ENCODE measurements around the gene ABI3BP. TPM values are rescaled to one million over a fixed set of nuclear protein-coding genes. Genes with fewer than 3 reads are reported as not detected.

ABI3BP gene
- total RNA-seq, 4 donors from 2014 or later: 18.2 to 77.0 (median 29.4) TPM

GRCh38 chr3:100813828-100814227 is 179.4 kb downstream of the ABI3BP start:
- no peak overlapping the region for H3K27ac ChIP-seq
- no peaks in the 10 kb centered on the region for H3K36me3 ChIP-seq
- DNase-seq: no peak
- H3K4me1 ChIP-seq: no peaks in the 10 kb centered on the region
- TF ChIP-seq CTCF (IDR thresholded peaks at IDR 0.05): no peak
- no peak for TF ChIP-seq POLR2A (IDR thresholded peaks at IDR 0.05)
- no peaks in the 10 kb centered on the region for H3K9me3 ChIP-seq
- H3K4me3 ChIP-seq: no peak overlapping the region
- no peaks in the 10 kb centered on the region for H3K27me3 ChIP-seq

GRCh38 chr3:100811779-100812507 is 181.3 kb downstream of the ABI3BP start:
- no peak overlapping the region for H3K4me3 ChIP-seq

GRCh38 chr3:100810671-100811070 is 182.6 kb downstream of the ABI3BP start:
- no peaks in the 10 kb centered on the region for H3K36me3 ChIP-seq
- no peaks in the 10 kb centered on the region for H3K9me3 ChIP-seq
- no peak overlapping the region for H3K4me3 ChIP-seq
- H3K27ac ChIP-seq: no peak overlapping the region
- no peak for DNase-seq
- no peaks in the 10 kb centered on the region for H3K27me3 ChIP-seq
- no peaks in the 10 kb centered on the region for H3K4me1 ChIP-seq
- TF ChIP-seq POLR2A (IDR thresholded peaks at IDR 0.05) (no peak), CTCF (IDR thresholded peaks at IDR 0.05) (no peak)

More at GRCh38 chr3:100811779-100812507, 181.3 kb downstream of the ABI3BP start:
- Histone ChIP-seq H3K36me3 (no peaks in the 10 kb centered on the region), H3K27me3 (no peaks in the 10 kb centered on the region), H3K27ac (no peak overlapping the region), H3K9me3 (no peaks in the 10 kb centered on the region), H3K4me1 (no peaks in the 10 kb centered on the region)
- DNase-seq: no peak
- TF ChIP-seq CTCF (IDR thresholded peaks at IDR 0.05): no peak
- TF ChIP-seq POLR2A (IDR thresholded peaks at IDR 0.05): no peak

- TF ChIP-seq POLR2A (IDR thresholded peaks at IDR 0.05): no peak
- no peak for TF ChIP-seq CTCF (IDR thresholded peaks at IDR 0.05)
- Histone ChIP-seq H3K4me1 (no peaks in the 10 kb centered on the region), H3K27ac (no peak overlapping the region), H3K4me3 (no peak overlapping the region), H3K36me3 (no peaks in the 10 kb centered on the region), H3K27me3 (no peaks in the 10 kb centered on the region), H3K9me3 (no peaks in the 10 kb centered on the region)
- DNase-seq: no peak
Observed at GRCh38 chr3:100804631-100805030, 188.6 kb downstream of the ABI3BP start.

GRCh38 chr3:100803711-100804110 is 189.5 kb downstream of the ABI3BP start:
- H3K27me3 ChIP-seq: no peaks in the 10 kb centered on the region
- no peak overlapping the region for H3K27ac ChIP-seq
- no peaks in the 10 kb centered on the region for H3K4me1 ChIP-seq
- TF ChIP-seq CTCF (IDR thresholded peaks at IDR 0.05) (no peak), POLR2A (IDR thresholded peaks at IDR 0.05) (no peak)
- H3K9me3 ChIP-seq: no peaks in the 10 kb centered on the region
- no peak overlapping the region for H3K4me3 ChIP-seq
- no peaks in the 10 kb centered on the region for H3K36me3 ChIP-seq
- DNase-seq: no peak

Data from Peyer's patch (tissue), 4 donors.